Measurements from ENCODE around the gene MAPK14.

The MAPK14 gene

GRCh38 chr6:36025260-36025931 lies 2.2 kb upstream of the MAPK14 start:
- Histone ChIP-seq H3K9me2 (replicated peaks; ENCODE audit: insufficient read depth, low read length) (no peaks in the 10 kb centered on the region), H3K27me3 (replicated peaks; ENCODE audit: insufficient read depth, low read length) (no peaks in the 10 kb centered on the region), H3K4me1 (ENCODE audit: low read length) (0 out of 2 replicates have a peak, but pooled peaks cover 3% of the 10 kb centered on the region), H3K27ac (ENCODE audit: low read length) (no peak overlapping the region), H2AFZ (ENCODE audit: low read length) (no peak overlapping the region), H3K4me3 (ENCODE audit: low read length) (no peak overlapping the region), H3K79me2 (ENCODE audit: low read length) (peaks cover 26% of the 10 kb centered on the region), H4K20me1 (ENCODE audit: insufficient read depth, low read length) (no peaks in the 10 kb centered on the region; the same call in 1 of the 2 replicates), H3K4me2 (ENCODE audit: low read depth, low read length) (no peak overlapping the region), H3K36me3 (replicated peaks; ENCODE audit: insufficient read depth, low read length) (no peaks in the 10 kb centered on the region), H3K9me3 (replicated peaks; ENCODE audit: insufficient read depth, low read length) (no peaks in the 10 kb centered on the region), H3F3A (ENCODE audit: insufficient read depth, low read length) (no peaks in the 10 kb centered on the region), H3K9ac (ENCODE audit: low read length) (no peak overlapping the region)
- TF ChIP-seq EZH2 (optimal IDR thresholded peaks at IDR 0.05; ENCODE audit: low read depth, low read length) (no peak), CTCF (IDR thresholded peaks at IDR 0.05; ENCODE audit: low read length) (no peak), EZH2phosphoT487 (IDR thresholded peaks at IDR 0.05; ENCODE audit: low read length) (no peak)
- DNase-seq = no peak

- TF ChIP-seq EZH2 (optimal IDR thresholded peaks at IDR 0.05; ENCODE audit: low read depth, low read length) = no peak
- TF ChIP-seq CTCF (IDR thresholded peaks at IDR 0.05; ENCODE audit: low read length) = no peak
- no peak for TF ChIP-seq EZH2phosphoT487 (IDR thresholded peaks at IDR 0.05; ENCODE audit: low read length)
These were observed 1.7 kb upstream of the MAPK14 start for GRCh38 chr6:36025932-36026327.

GRCh38 chr6:36028088-36028876 lies 674 bp downstream of the MAPK14 start:
- Histone ChIP-seq H2AFZ (ENCODE audit: low read length) (peak overlapping the region; percentile 71), H3F3A (ENCODE audit: insufficient read depth, low read length) (no peaks in the 10 kb centered on the region), H3K4me1 (ENCODE audit: low read length) (0 out of 2 replicates have a peak, but pooled peaks cover 3% of the 10 kb centered on the region), H4K20me1 (ENCODE audit: insufficient read depth, low read length) (peaks cover 12% of the 10 kb centered on the region), H3K9me3 (replicated peaks; ENCODE audit: insufficient read depth, low read length) (no peaks in the 10 kb centered on the region), H3K4me3 (ENCODE audit: low read length) (peak overlapping the region; percentile 99), H3K9ac (ENCODE audit: low read length) (peak overlapping the region; percentile 95), H3K79me2 (ENCODE audit: low read length) (peaks cover 55% of the 10 kb centered on the region), H3K27me3 (replicated peaks; ENCODE audit: insufficient read depth, low read length) (no peaks in the 10 kb centered on the region), H3K36me3 (replicated peaks; ENCODE audit: insufficient read depth, low read length) (no peaks in the 10 kb centered on the region), H3K27ac (ENCODE audit: low read length) (peak overlapping the region; percentile 62; the same call in 1 of the 2 replicates), H3K9me2 (replicated peaks; ENCODE audit: insufficient read depth, low read length) (no peaks in the 10 kb centered on the region), H3K4me2 (ENCODE audit: low read depth, low read length) (peak overlapping the region; percentile 76)
- peak; percentile 29 for DNase-seq
- TF ChIP-seq CTCF (IDR thresholded peaks at IDR 0.05; ENCODE audit: low read length) = no peak
- TF ChIP-seq EZH2phosphoT487 (IDR thresholded peaks at IDR 0.05; ENCODE audit: low read length) = no peak
- TF ChIP-seq EZH2 (optimal IDR thresholded peaks at IDR 0.05; ENCODE audit: low read depth, low read length) = no peak

More at GRCh38 chr6:36025932-36026327, 1.7 kb upstream of the MAPK14 start:
- H3K4me1 ChIP-seq (ENCODE audit: low read length) = 0 out of 2 replicates have a peak, but pooled peaks cover 3% of the 10 kb centered on the region
- no peaks in the 10 kb centered on the region for H3K36me3 ChIP-seq (replicated peaks; ENCODE audit: insufficient read depth, low read length)
- no peaks in the 10 kb centered on the region for H3K9me3 ChIP-seq (replicated peaks; ENCODE audit: insufficient read depth, low read length)
- DNase-seq = no peak
- no peak overlapping the region for H3K27ac ChIP-seq (ENCODE audit: low read length)
- H3K4me3 ChIP-seq (ENCODE audit: low read length) = no peak overlapping the region
- H3K4me2 ChIP-seq (ENCODE audit: low read depth, low read length) = no peak overlapping the region
- peaks cover 31% of the 10 kb centered on the region for H3K79me2 ChIP-seq (ENCODE audit: low read length)
- no peaks in the 10 kb centered on the region for H3K27me3 ChIP-seq (replicated peaks; ENCODE audit: insufficient read depth, low read length)
- no peaks in the 10 kb centered on the region for H3K9me2 ChIP-seq (replicated peaks; ENCODE audit: insufficient read depth, low read length)
- H3K9ac ChIP-seq (ENCODE audit: low read length) = no peak overlapping the region
- H3F3A ChIP-seq (ENCODE audit: insufficient read depth, low read length) = no peaks in the 10 kb centered on the region
- no peak overlapping the region for H2AFZ ChIP-seq (ENCODE audit: low read length)
- H4K20me1 ChIP-seq (ENCODE audit: insufficient read depth, low read length) = no peaks in the 10 kb centered on the region; the same call in 1 of the 2 replicates

Data from MM.1S (cell line).